SIG-M5 (cell line): Measurements from ENCODE around the gene SPIN2B.

Experiments
- DNase-seq: peaks from one replicate; lab custom pipeline; 2025; lab: John Stamatoyannopoulos, UW

Gene SPIN2B

DNA sequence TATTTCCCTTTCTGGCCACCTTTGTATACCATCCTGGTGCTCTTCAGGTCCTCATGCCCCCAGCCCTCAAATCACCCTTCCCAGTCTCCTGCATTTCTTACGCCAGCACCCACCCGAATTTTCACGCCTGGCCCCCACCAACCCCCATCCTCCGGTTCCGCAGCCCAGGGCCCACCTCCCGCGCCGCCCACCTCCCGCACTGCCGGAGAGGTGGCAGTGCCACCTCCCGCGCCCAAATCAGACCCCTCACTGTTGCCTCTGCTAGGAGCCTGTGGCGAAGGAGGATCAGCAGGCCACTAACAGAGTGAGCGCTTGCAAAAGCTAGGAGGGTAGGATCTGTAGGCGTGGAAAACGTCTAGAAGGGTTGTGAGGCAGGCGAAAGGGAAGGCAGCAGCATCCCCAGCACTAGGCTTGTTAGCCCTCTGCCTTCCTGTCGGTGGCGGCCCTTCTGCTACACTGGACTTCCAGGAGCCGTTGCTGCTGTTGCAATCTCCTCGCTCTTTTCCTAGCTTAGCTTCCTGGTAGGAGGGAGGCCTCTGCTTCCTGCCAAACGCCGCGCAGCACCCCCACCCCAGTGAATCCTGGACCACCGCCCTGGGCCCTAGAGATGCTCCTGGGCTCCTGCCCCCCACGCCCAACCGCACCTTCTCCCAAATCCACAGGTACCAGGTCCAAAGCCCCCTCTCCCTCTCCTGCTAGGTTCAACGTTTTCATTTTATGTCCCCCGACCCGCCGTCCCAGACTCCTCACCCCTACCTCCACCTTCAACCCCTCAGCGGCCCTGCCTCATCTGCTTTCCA lies 51.0 kb downstream of the SPIN2B start:
- DNase-seq = no peak
